ENCODE results near the gene VAMP2.

Gene VAMP2

DNA sequence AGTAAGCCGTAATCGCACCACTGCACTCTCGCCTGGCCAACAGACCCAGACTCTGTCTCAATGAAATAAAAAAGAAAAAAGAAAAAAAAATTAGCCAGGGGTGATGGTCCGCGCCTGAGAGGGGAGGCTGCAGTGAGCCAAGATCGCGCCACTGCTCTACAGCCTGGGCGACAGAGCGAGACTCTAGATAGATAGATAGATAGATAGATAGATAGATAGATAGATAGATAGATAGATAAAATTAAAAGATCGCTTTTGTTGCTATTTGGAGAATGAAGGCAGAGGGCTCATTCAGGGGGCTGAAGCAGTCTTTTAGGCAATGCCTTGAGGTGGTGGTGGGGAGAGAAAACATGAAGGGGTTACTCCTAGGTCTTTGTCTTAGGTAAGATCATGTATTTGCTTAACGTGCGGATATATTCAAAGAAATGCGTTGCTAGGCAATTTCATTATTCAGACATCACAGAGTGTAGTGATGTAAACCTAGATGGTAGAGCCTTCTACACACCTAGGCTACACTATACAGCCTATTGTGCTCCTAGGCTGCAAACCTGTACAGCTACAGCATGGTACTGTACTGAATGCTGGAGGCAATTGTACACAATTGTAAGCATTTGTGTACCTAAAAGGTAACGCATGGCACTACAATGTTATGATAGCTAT is 34.5 kb downstream of the VAMP2 start:
- Mint-ChIP-seq H3K9me3 (no peaks in the 10 kb centered on the region), H3K36me3 (ENCODE audit: low read depth) (no peaks in the 10 kb centered on the region), H3K4me1 (peaks cover 37% of the 10 kb centered on the region), H3K27ac (no peak overlapping the region), H3K27me3 (ENCODE audit: low read depth) (peaks cover 55% of the 10 kb centered on the region), H3K4me3 (peak overlapping the region in 1 of 3 experiments; percentile 20)
- TF ChIP-seq, protein P1, sequence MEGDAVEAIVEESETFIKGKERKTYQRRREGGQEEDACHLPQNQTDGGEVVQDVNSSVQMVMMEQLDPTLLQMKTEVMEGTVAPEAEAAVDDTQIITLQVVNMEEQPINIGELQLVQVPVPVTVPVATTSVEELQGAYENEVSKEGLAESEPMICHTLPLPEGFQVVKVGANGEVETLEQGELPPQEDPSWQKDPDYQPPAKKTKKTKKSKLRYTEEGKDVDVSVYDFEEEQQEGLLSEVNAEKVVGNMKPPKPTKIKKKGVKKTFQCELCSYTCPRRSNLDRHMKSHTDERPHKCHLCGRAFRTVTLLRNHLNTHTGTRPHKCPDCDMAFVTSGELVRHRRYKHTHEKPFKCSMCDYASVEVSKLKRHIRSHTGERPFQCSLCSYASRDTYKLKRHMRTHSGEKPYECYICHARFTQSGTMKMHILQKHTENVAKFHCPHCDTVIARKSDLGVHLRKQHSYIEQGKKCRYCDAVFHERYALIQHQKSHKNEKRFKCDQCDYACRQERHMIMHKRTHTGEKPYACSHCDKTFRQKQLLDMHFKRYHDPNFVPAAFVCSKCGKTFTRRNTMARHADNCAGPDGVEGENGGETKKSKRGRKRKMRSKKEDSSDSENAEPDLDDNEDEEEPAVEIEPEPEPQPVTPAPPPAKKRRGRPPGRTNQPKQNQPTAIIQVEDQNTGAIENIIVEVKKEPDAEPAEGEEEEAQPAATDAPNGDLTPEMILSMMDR (IDR thresholded peaks at IDR 0.05; ENCODE audit: unreplicated experiment in 3 of 3): no peak

DNA sequence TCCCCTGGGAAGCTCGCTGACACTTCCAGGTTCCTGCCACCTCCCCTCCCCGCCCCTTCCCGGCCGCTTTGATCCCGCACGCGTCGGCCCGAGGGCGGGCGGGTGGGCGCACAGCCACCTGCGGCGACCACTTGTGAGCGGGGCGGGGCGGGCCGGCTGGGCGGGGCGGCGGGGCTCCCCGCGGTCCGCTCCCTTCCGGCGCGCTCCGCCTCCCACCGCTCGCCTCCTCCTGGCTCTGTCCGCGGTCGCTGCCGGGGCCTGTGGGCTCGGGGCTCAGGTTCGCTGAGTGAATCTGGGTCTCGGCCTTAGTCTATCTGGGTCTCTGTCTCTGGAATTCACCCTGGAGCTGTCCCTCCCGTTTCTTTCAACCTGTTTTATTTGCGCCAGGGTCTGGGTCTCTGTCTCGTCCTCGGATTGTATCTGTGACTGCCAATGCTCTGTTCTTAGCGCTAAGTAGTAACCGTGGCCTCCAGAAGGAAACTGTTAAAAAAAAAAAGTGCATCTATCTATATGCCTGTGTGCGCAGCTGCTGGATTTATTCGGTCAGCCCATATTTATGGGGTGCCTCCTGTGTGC is 36.2 kb downstream of the VAMP2 start:
- H3K4me1 Mint-ChIP-seq: peaks cover 39% of the 10 kb centered on the region
- peaks cover 68% of the 10 kb centered on the region for H3K27me3 Mint-ChIP-seq (ENCODE audit: low read depth)
- H3K9me3 Mint-ChIP-seq: no peaks in the 10 kb centered on the region

DNA sequence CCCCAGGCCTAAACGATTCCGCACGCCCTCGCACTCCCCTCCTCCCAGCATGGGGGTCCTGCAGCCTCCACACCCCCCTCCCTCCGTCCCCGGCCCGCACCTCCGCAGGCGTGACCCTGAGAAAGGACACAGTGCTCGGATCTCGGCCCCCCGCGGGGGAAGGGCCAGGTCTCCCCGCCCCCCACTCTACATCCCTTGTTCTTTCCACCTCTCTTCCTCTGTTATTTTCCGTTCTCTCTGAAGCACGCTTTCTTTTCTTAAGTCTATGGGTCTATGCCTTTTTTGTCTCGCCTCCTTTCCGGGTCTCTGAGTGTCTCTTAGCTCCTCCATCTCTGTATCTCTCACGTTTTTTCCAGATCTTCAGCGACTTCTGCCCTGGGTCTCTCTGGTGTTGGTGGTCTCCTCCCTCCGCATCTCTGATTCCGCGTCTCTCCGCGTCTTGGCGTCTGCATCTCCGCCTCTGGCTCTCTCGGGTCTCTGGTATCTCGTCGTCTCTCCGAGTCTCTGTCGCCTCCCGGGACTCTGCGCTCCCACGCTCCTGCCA is 36.7 kb downstream of the VAMP2 start:
- Mint-ChIP-seq H3K4me1 (peaks cover 41% of the 10 kb centered on the region), H3K9me3 (no peaks in the 10 kb centered on the region), H3K4me3 (peak overlapping the region; percentile 87 to 90 (median 89)), H3K27me3 (ENCODE audit: low read depth) (peaks cover 70% of the 10 kb centered on the region), H3K36me3 (ENCODE audit: low read depth) (no peaks in the 10 kb centered on the region), H3K27ac (no peak overlapping the region)
- TF ChIP-seq, protein P1 (IDR thresholded peaks at IDR 0.05; ENCODE audit: unreplicated experiment in 3 of 3): no peak

More for the DNA sequence above, 36.2 kb downstream of the VAMP2 start:
- TF ChIP-seq, protein P1 (IDR thresholded peaks at IDR 0.05; ENCODE audit: unreplicated experiment in 3 of 3): no peak
- H3K4me3 Mint-ChIP-seq: peak overlapping the region; percentile 89 to 93 (median 91)
- no peaks in the 10 kb centered on the region for H3K36me3 Mint-ChIP-seq (ENCODE audit: low read depth)
- H3K27ac Mint-ChIP-seq: peak overlapping the region in 2 of 3 experiments; percentile 1 to 44

DNA sequence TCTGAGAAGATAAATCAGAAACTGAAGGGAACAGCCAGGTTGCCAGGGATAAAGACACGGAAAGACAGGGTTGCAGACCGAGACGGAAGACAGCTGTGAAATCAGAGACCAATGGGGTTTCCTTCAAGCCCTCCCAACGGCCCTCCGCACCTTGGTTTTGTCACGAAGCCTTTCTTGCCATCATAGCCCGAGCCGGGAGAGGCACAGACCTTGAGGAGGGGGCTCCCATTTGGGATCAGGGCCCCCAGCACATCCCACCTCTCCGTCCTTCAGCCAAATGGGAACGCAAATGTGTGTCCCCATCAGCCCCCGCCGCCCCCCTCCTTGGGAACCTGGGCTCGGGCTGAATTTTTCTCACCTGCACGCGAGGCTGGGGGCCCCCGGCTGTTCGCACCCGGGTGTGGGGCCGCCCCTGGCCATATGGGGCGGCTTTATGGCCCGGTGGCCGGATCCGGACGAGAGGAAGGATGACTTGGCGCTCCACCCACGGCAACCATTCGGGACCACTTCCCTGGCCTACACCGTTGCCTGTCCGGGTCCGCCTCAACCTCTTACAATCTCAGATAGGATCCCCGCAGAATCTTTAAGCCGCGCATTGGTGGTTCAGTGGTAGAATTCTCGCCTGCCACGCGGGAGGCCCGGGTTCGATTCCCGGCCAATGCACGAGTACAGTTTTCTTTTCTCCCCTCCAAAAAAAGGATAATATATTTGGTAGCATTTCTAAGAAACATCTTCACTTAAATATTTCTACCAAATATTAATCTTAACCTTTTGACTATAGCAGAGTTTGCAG is 37.4 kb downstream of the VAMP2 start:
- Mint-ChIP-seq H3K4me3 (peak overlapping the region; percentile 87 to 90 (median 89)), H3K36me3 (ENCODE audit: low read depth) (no peaks in the 10 kb centered on the region), H3K4me1 (peaks cover 48% of the 10 kb centered on the region), H3K27ac (peak overlapping the region in 1 of 3 experiments; percentile 34), H3K9me3 (no peaks in the 10 kb centered on the region), H3K27me3 (ENCODE audit: low read depth) (peaks cover 75% of the 10 kb centered on the region)
- TF ChIP-seq, protein P1 (IDR thresholded peaks at IDR 0.05; ENCODE audit: unreplicated experiment in 3 of 3): no peak

DNA sequence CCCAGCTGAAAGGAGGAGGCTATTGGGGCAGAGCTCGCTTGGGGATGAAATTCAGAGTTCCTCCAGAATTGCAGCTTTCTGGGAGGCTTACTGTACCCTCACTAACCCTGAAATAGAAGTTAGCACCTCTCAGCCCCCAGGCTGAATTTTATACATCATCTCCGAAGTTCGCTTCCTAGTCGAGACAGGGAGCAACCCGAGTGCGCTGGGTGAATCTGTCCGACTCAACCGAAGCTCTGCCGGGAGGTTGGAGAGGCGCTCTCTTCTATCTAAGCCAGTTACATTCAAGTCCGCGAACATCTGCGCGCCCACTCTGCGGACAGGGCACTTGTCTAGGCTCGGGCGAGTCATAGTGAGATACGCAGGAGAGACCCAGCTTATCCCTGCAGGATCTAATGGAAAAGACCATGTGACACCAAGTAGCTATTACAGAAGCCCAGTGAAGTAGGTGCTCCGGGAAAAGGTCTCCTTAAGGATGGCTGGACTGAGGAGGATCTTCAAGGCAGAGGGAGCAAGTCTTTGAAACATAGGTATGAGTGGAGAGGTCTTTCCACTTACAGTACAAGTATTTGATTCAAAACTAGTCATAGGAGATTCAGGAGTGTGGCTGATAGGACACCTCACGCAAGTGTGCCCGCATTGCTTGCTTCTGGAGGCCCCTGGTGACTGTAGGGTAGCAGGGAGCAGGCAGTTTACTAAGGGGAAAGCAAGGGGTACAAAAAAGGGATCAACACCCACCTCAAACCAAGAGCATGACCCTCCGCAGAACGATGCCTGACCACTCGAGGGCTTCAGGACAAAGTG is 38.2 kb downstream of the VAMP2 start:
- Mint-ChIP-seq H3K36me3 (ENCODE audit: low read depth) (no peaks in the 10 kb centered on the region), H3K4me1 (peaks cover 56% of the 10 kb centered on the region), H3K27ac (no peak overlapping the region), H3K27me3 (ENCODE audit: low read depth) (peaks cover 77% of the 10 kb centered on the region), H3K9me3 (no peaks in the 10 kb centered on the region), H3K4me3 (peak overlapping the region; percentile 87 to 90 (median 89))
- TF ChIP-seq, protein P1 (IDR thresholded peaks at IDR 0.05; ENCODE audit: unreplicated experiment in 3 of 3): no peak
